HG03045 (cell line): Measurements from ENCODE around the gene AGPAT2.
"Not testable (repeated sequence)": the region's sequence is repeated elsewhere in the genome, so short reads cannot be mapped to it uniquely, and the experiment has no call there.

Source experiments
- ATAC-seq: cut with Tn5 transposase; IDR thresholded peaks from one replicate; pipeline ENCODE4 v1.9.1; 2021; ENCODE audit warnings: mild to moderate bottlenecking, moderate library complexity; ENCODE audit not compliant: unreplicated experiment

Gene AGPAT2

DNA sequence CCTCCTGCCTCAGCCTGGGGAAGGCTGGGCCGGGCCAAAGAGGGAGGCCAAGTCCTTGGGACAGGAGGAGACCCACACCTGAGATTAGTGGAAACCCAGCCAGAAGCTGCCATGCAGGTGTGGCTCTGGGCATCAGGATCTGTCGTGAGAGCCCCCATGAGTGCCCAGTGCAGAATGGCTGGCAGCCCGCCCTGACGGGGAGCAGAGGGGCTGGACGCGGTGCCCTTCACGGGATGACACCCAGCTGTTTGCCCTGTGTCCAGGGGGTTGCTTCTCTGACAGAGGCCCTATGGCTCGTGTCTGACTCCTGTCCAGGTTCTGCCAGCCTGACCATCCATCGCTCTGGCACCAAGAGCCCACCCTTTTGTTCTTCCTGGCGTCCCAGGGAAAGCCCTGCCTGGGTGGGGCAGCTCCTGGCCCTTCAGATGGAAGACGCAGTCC, 33.7 kb upstream of the AGPAT2 start:
- ATAC-seq = no peak

DNA sequence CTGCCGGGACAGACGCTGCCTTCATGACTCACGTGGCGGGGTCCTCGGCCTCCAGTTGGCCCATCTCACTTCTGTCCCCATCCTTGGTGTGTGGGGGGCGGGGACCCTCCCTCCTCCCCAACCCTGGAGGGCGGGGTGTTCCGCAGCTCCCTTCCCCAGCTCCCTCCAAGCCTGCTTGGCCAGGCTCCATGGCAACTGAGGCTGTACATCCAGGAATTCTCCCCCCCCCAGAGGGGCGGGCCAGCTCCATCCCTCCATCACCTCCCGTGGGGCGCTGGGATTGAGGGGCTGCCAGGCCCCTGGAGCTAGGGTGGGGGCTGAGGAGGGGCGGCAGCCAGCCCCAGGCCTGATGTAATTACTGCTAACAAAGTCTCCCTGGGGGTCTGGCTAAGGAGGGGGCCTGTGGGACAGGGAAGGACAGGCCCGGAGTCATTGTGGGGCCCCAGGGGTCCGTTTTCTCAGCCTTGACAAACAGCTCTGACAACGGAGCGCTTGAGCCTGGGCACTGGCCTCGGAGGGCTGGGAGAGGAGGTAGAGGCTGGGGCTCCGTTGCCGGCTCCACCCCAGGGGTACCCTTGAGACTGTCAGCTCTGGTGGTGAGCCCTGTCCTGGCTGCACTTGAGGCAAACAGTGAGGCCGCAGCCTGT, 33.1 kb upstream of the AGPAT2 start:
- no peak for ATAC-seq

DNA sequence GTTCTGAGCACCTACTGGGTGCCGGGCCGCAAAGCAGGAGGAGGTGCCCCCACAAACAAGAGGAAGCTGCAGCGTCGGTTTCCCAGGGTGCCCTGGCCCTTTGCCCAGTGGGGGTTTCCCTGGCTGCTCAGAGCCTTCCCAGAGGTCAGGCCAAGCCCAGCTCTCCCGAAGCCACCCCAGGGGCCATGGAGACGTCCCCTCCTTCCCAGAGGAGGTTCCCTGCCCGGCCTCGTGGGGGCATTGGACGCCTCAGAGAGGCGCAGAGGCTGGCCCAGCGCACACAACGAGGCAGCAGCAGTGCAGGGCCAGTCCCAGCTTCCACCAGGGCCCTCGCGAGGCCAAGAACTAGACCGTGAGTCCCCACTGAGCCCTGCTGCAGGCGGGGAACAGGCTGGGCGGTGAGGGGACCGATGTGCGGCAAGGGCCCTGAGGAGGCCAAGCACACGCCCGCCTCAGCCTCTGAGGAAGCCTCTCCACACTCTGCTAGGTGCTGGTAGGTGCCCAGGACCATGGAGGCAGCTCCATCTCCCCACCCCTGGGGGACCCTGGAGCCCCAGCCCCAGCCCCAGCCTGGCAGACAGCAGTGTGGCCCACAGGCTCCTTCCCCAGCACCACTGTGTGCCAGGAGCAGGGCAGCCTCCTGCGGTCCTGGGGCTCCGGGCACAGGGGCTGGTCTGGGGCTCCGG, 32.1 kb upstream of the AGPAT2 start:
- no peak for ATAC-seq

DNA sequence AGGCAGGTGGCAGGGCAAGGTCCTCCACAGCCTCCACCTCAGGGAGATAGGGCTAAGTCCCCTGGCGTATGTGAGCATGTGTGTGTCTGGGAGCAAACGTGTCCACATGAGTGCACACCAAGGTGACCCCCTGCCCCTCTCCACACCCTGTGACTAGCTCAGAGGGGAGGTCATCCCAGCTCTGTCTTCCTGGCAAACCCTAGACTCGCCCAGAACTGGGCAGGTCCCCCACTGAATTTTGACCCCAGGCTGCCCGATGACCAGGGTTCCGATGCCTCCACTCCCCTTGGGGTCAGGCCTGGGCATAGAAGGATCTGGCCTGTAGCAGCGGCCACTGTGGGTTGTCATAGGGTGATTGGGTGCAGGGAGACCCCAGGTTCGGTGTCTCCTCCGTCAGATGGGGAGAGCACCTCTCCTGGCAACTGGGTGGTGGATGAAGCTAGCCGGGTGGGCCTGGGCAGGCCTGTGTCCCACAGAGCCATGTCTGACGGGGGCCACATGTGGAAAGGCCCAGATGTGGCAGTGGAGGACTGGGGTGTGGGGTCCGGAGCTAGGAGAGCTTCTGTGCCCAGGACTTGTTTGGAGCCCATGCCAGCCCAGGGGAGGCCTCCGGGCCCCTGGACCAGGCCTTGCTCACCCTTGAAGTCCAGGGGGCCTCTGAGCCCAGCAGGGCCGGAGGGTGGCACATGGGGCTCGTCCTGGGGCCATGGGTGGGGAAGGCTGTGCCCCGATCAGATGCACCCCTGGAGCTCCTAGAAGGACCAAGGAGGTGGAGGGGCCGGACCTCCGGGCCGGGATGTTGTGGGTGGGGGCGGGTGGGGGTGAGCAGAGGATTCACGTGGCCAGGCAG, 31.3 kb upstream of the AGPAT2 start:
- ATAC-seq = no peak

DNA sequence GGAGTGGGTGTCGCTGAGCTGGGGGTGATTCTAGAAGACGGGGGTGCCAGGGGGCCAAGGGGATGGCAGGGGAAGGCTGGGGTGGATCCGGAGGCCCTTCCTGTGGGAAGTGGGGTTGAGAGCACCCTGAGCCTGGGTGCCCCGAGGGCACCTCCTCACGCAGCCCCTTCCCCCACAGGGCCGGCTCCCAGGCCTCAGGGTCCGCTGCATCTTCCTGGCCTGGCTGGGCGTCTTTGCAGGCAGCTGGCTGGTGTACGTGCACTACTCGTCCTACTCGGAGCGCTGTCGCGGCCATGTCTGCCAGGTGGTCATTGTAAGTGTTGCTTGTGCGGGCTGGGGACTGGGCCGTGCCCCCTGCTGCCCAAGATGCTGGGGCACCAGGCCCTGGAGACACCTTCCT, 30.1 kb upstream of the AGPAT2 start:
- no peak for ATAC-seq

DNA sequence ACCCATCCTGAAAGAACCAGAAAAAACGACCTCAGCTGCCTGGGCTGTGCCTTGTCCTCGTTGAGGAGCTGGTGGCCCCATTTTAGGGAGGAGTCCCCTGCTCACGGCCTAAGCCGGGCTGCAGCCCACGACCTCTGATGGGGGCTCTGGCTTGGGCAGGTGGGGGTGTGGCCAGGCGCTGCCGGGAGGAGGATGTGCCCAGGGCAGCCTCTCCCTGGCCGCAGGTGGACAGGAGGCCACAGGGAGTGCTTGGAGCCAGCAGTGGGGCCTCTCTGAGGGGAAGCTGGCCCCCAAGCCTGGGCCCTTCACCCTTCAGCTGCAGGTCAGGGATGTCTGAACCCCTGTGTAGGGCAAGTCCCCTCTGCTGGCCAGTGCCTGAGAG, 27.6 kb upstream of the AGPAT2 start:
- no peak for ATAC-seq

DNA sequence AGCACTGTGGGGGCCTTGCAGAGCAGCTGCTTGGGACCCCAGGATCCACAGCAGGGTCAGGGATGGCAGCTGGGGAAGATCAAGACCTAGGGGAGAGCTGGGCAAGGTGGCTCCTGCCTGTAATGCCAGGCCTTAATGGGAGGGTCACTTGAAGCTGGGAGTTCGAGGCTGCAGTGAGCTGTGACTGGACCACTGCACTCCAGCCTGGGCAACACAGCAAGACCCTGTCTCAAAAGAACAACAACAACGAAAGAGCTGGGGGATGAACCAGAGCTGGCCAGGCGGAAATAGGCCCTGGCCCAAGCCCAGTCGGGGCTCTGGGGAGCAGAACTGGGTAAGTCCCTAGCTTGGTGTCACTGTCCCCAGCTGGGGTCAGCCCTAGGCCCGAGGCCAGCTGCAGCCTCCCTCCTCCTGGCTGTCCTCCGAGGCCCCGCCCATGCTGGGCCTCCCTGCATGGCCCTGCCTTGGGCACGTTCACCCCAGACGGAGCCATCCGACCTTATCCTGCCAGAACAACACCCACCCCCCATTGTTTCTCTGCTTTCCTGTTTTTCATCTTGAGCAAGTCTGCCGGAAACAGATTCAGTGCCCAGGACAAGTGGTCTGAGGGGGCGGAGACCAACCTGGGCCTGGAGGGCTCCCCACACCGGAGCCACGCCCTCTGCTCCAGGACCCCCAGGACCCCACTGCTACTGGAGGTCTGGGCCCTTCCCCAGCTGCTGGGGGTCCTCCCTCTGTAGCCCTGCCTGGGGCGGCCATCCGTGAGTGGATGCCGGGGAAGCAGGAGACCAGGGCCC, 27.0 kb upstream of the AGPAT2 start:
- no peak for ATAC-seq

DNA sequence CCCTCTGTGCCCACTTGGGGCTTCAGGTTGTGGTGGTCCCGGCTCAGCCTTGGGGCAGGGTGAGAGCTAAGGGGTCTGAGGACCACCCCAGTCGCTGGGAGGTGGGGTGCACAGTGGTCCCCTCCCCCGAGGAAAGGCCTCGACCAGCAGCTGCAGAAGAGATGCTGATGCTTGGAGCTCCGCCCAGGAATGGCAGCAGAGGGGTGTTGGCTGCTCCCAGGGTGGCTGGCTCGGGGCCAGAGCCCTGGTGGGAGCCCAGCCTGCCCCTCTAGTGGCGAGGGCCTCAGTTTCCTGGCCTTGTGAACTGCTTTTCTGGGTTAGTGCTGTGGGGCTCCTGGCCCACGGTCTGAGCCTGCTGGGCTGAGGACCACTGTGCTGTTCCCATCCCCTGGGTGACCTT, 26.3 kb upstream of the AGPAT2 start:
- ATAC-seq = no peak

DNA sequence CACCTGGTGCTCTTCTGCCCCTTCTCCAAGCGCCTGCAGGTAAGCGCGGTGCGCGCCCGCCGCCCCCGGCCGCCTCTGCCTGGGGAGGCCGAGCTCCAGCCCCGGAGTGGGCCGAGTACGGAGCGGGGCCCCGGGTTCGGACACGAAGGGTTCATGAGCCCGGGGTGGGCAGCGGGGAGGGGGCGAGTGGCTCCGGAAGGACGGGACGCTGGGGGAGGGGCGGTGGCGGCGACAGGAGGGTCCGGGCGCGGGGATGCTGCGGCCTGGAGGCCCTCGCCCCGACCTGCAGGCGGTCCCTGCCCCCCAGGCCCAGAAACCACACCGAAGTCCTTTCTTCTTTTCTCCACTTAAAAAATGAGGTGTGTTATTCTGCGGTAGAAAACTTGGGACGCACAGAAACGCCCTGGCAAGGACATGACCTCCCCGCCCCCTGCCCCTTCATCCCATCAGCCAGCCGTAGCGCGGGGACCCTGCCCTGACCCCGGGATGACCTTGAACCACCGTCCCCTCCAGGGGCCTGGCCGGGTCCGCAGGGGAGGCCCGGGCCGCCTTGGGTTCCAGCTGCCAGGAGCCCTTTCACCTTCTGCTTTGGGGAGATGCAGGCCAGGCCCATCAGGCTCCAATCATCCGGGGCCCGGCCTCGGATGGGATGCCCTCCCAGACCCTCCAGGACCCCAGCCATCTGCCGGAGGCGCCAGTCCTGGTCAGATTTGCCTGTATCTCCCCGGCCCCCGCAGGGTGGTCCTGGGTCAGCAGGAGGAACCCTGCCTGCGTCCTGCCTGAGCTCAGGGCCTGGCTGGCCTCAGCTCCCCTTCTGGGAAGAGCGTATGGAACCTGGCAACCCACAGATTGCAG, 25.7 kb upstream of the AGPAT2 start:
- no peak for ATAC-seq

DNA sequence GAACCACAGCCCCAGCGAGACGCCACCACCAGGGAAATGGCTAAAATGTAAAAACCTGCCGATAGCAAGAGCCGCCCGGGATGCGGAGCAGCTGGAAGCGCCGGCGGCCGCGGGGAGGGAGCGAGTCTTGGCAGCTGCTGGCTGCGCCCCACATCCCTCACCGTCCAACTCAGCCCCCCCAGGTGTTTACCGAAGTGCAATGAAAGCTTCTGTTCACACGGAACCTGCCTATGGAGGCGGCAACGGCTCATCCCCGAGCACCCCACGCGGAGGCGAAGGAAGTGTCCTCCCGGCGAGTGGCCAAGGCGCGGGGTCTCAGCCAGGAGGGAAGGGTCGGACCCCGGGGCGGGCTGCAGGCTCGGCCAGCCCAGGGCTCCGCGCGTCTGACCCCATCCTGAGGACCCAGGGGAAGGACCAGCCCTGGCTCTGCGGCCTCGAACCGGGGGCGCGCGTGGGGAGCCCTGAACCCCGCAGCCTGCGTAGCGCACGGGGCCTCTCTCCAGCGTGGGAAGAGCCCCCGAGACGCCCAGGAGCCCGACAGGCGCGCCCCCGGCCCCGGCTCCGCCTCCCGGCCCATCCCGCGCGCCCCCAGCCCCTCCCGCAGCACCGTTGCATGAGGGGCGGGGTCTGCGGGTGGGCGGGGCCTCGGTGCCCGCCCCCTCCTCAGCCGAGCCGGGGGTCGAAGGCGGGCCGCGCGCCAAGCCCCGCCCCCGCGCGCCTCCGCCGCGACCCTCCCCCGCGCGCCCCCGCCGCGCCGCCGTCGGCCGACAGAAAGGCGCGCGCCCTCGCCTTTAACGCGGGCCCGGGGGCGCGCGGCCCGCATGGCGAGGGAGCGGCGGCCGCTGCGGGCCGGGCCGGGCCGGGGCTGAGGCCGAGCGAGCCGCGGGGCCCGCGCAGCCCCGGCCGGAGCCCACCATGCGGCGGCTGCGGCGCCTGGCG, 24.8 kb upstream of the AGPAT2 start, which contains the start of gene DIPK1B:
Gene DIPK1B (plus strand): TSS at position 822 of the 939 bp plus-strand sequence. CDS start 94 bp downstream, at position 916.
- ATAC-seq = no peak

DNA sequence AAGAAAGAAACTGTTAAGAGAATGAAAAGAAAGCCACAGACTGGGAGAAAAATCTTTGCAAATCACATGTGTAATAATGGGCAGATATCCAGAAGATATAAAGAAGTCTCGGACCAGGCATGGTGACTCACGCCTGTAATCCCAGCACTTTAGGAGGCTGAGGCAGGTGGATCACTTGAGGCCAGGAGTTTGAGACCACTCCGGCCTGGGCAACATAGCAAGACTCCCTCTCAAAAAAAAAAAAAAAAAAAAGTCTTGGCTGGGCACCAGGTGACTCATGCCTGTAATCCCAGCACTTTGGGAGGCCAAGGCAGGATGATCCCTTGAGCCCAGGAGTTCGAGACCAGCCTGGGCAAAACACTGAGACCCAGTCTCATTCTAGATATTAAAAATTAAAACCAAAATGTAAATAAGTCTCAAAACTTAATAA, 24.0 kb upstream of the AGPAT2 start:
- ATAC-seq = not testable (repeated sequence)

DNA sequence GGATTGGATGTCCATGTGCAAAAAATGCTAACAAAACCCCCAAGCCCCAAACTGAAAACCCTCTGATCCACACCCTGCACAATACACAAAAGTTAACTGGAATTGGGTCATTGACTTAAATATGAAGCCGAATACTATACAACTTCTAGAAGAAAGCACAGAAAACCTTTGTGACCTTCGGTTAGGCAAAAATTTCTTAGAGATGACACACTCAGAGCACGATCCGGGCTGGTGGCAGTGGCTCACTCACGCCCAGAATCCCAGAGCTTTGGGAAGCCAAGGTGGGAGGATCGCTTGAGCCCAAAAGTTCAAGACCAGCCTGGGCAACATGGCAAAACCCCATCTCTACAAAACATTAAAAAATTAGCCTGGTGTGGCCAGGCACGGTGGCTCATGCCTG, 23.3 kb upstream of the AGPAT2 start:
- no peak for ATAC-seq

DNA sequence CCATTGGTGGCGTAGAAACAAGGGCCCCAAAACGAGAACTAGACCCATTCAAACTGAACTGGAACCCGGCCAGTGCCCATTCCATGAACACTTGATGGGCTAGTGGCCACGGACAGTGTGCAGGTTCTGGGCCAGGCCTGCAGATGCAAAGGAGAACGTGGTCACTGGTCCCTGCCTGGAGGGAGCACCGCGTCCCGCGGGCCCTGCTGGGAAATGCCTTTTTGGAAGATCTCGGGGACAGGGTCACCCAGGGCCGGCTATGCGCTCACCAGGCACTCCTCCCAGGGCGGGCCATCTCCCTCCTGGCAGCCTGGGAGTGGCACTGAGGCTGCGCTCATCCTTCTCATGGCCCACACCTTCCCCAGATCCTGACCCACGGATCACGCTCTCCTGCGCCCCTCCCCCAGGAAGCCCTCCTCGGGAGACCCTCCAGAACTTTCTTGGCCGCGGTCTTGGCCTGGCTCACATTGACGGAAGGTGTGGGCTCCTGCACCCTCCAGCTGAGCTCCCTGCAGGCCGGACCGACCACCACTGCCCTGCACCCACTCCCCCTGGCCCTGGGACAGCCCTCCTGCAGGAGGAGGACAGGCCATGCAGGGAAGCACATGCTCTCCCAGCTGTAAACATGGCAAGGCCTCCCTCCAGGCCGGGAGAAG, 22.3 kb upstream of the AGPAT2 start:
- no peak for ATAC-seq

DNA sequence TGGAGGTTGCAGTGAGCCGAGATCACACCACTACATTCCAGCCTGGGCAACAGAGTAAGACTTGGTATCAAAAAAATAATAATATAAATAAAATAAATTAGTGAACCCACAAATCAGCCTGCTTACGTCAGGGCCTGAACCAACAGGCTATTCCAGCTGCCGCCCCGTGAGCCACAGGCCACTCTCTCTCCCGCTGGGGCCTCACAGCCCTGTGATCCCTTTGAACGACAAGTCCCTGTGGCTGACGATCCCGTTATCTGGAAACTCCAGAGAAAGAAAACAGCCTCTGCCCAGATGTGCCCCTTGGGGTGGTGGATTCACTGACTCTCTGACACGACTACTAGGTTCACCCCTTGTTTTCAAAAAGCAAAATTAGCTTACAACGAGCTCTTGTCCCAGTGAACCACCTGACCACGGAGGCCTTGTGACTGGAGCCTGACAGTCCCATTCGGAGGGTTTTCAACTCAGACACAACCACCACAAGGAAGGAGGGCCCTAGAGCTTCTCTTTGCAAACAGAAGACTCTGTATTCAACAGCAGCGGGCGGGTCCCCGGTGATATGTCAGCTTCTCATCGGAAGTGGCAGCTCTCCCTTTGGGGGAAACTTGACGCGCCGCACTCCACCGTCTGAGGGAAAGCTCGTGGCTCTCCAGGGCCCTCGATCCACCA, 20.7 kb upstream of the AGPAT2 start:
- no peak for ATAC-seq

DNA sequence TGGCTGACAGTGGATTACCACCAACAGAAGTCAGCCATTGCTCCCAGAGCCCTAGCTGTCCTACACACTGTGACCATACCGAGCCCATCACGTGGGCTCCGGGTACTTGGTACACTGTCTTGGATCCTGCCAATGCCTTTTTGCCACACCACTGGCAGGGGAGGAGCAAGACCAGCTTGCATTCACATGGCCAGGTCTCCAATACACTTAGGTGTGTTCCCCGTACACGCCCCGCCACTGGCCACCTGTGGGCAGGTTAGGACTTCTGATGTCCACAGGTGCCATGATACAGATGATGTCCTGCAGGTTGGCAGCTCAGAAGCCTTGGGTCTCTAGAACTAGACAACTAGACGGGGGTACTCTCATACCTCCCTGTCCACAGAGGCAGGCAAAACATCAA, 19.8 kb upstream of the AGPAT2 start:
- no peak for ATAC-seq

DNA sequence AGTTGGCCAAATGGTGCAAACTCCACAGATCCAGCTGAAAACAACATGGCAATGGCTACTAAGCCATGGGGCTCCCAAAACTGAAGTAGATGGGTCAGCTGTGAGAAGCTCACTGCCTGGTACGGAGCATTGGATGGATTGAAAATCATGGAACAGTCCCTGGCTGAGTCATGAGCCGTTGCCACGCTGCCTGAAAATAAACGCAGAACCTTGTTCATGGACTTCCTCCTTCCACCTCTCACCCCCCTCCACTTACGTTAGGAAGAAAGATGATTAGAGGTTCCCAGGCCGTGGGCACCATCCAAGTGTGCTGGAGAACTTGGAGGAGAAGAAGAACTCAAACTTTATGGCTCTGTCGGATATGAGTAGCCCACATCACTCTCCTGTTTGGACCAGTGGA, 18.3 kb upstream of the AGPAT2 start:
- no peak for ATAC-seq

DNA sequence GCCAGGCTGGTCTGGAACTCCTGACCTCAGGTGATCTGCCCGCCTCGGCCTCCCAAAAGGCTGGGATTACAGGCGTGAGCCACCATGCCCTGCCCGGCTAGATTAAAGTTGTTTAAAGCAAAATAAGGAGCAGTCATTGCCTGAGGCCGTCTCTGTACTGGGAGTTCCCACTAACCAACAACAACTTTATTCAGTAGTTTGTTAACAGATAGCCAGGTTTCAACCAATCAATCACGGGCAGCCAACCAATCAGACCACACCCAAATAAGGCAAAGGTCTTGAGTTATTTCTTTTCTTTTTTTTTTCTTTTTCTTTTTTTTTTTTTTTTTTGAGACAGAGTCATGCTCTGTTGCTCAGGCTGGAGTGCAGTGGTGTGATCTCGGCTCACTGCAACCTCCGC, 17.5 kb upstream of the AGPAT2 start:
- ATAC-seq = not testable (repeated sequence)
